MCF 10A (cell line): ENCODE data around the gene MAML1. TPM values are rescaled to one million over a fixed set of nuclear protein-coding genes. Genes with fewer than 3 reads are reported as not detected.
A peak's percentile ranks its signal among the peaks of the same experiment; 100 is the strongest.

ENCODE experiments used
- BruUV-seq: library from RNA; stranded (reverse); fragments of 400-500 nt; replicated peaks from 2 replicates; lab custom pipeline; 2021; lab: Mats Ljungman, UMichigan
- CTCF ChIA-PET: fragments of 300-600 bp; sonication (Branson Sonifier 250); formaldehyde crosslinking; extraction: SDS; loops from one replicate; lab custom pipeline; 2021; ENCODE audit warnings: antibody characterized with exemption, inconsistent platforms; lab: Yijun Ruan, JAX
- POLR2A ChIA-PET: fragments of 300-600, 350-650 bp; sonication (Branson Sonifier 250); formaldehyde crosslinking; extraction: SDS; loops from one replicate; lab custom pipeline; 2020; ENCODE audit warnings: antibody characterized with exemption, inconsistent platforms; lab: Yijun Ruan, JAX
- DNase-seq: peaks from one replicate; pipeline ENCODE4 v3.0.0-alpha.2; 2018; ENCODE audit not compliant: unreplicated experiment
- H3K27ac Mint-ChIP-seq: one replicate; pipeline ENCODE4 v1.8.0; 2022; ENCODE audit warnings: mild to moderate bottlenecking, low read depth, mixed read lengths; ENCODE audit not compliant: unreplicated experiment
- H3K27me3 Mint-ChIP-seq: one replicate; pipeline ENCODE4 v1.8.0; 2022; ENCODE audit warnings: mixed read lengths; ENCODE audit not compliant: insufficient read depth, unreplicated experiment
- H3K36me3 Mint-ChIP-seq: one replicate; pipeline ENCODE4 v1.8.0; 2022; ENCODE audit warnings: mild to moderate bottlenecking, moderate library complexity, mixed read lengths; ENCODE audit not compliant: insufficient read depth, unreplicated experiment
- H3K4me1 Mint-ChIP-seq: one replicate; pipeline ENCODE4 v1.8.0; 2022; ENCODE audit warnings: mixed read lengths; ENCODE audit not compliant: insufficient read depth, unreplicated experiment
- H3K4me3 Mint-ChIP-seq: one replicate; pipeline ENCODE4 v1.8.0; 2022; ENCODE audit warnings: mild to moderate bottlenecking, moderate library complexity, mixed read lengths; ENCODE audit not compliant: unreplicated experiment
- H3K9me3 Mint-ChIP-seq: one replicate; pipeline ENCODE4 v1.8.0; 2022; ENCODE audit warnings: mixed read lengths; ENCODE audit not compliant: unreplicated experiment
- CTCF ChIP-seq: fragments of 200-600 bp; IDR thresholded peaks from one replicate; pipeline ENCODE4 v1.8.0; 2022; ENCODE audit warnings: antibody characterized with exemption, mild to moderate bottlenecking; ENCODE audit not compliant: unreplicated experiment
- intact Hi-C: fragments of 100-400 bp; cut with micrococcal nuclease; formaldehyde crosslinking; loops from 2 replicates; pipeline ENCODE4 v1.14.1; 2022
- total RNA-seq: library from RNA; stranded (reverse); gene quantifications from 2 replicates; pipeline ENCODE4 v1.2.3, GENCODE V29; 2022

MAML1 gene
- total RNA-seq, 1 experiment from 2014 or later: 38.4 TPM

DNA sequence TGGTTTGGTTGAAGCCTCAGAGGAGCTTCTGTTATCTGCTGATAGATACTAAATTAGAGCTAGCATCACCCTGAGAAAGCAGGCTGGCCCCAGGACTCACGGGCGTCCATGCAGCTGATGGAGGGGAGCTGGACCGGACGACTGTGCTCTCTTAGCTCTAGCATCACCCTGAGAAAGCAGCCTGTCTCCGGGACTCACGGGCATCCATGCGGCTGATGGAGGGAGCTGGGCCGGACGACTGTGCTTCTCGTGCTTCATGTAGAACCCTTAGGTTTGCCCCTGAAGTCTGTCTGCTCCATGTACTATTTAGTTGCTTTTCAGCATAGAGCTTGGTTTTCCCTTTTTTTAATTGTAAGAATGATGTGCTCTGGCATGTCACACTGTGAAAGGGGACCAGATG lies 44.8 kb downstream of the MAML1 start:
- ChIA-PET CTCF (interaction anchor here (0.6 to 3.1 kb wide), 5 partner anchors 14 to 123 kb away, joined by 3 to 19 read pairs (median 5); no protein-coding TSS in a partner anchor), POLR2A (interaction anchor here (1.2 to 2.0 kb wide), 5 partner anchors 9 to 45 kb away, joined by 3 to 7 read pairs (median 5); no protein-coding TSS in a partner anchor)
- Mint-ChIP-seq H3K4me1 (no peaks in the 10 kb centered on the region), H3K9me3 (no peaks in the 10 kb centered on the region), H3K27me3 (no peaks in the 10 kb centered on the region), H3K27ac (peak overlapping the region; percentile 79), H3K4me3 (no peak overlapping the region), H3K36me3 (peaks cover 74% of the 10 kb centered on the region)
- BruUV-seq: no TSS peak
- intact Hi-C loops: no loop called here
- no peak for TF ChIP-seq CTCF
- no peak for DNase-seq

DNA sequence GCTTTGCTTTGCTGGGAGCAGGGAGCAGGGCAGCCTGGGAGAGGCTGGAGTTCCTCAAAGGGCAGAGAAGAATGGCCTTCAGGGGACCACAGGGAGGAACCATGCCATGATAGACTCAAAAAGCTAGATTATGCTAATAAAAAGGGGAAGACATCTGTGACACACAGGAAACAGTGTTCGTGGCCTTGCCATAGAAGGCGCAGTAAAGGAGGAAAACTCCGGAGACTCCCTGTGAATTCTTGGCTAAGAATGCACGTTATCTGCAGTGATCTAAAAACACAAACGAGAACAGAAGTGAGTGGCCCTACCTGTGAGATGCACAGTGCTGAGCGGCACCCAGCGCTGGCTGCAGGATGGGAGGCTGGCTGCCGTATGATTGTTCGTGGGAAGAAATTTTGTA lies 45.3 kb downstream of the MAML1 start:
- H3K36me3 Mint-ChIP-seq: peaks cover 70% of the 10 kb centered on the region

GRCh38 chr5:179778591-179778990 lies 46.0 kb downstream of the MAML1 start:
- BruUV-seq: no TSS peak
- Mint-ChIP-seq H3K27me3 (no peaks in the 10 kb centered on the region), H3K9me3 (no peaks in the 10 kb centered on the region), H3K4me3 (no peak overlapping the region), H3K27ac (no peak overlapping the region), H3K4me1 (no peaks in the 10 kb centered on the region), H3K36me3 (peaks cover 63% of the 10 kb centered on the region)
- ChIA-PET POLR2A (interaction anchor here (1.0 to 2.0 kb wide), 3 partner anchors 11 to 16 kb away, joined by 3 to 5 read pairs (median 3); no protein-coding TSS in a partner anchor), CTCF (interaction anchor here (1.0 to 3.1 kb wide), 2 partner anchors 9 to 15 kb away, joined by 3 to 19 read pairs; no protein-coding TSS in a partner anchor)
- intact Hi-C loops: no loop called here
- no peak for DNase-seq
- TF ChIP-seq CTCF: no peak

More for the DNA sequence above, 45.3 kb downstream of the MAML1 start:
- TF ChIP-seq CTCF: no peak
- Mint-ChIP-seq H3K27ac (peak overlapping the region; percentile 79), H3K4me3 (no peak overlapping the region), H3K27me3 (no peaks in the 10 kb centered on the region), H3K4me1 (no peaks in the 10 kb centered on the region), H3K9me3 (no peaks in the 10 kb centered on the region)
- ChIA-PET CTCF (interaction anchor here (0.6 to 3.1 kb wide), 6 partner anchors 8 to 20 kb away, joined by 3 to 19 read pairs (median 5); no protein-coding TSS in a partner anchor), POLR2A (interaction anchor here (1.0 to 2.0 kb wide), 4 partner anchors 11 to 46 kb away, joined by 3 to 5 read pairs (median 3); no protein-coding TSS in a partner anchor)
- no TSS peak for BruUV-seq
- no peak for DNase-seq
- intact Hi-C loops: no loop called here

- Mint-ChIP-seq H3K4me1 (no peaks in the 10 kb centered on the region), H3K4me3 (no peak overlapping the region), H3K36me3 (peaks cover 55% of the 10 kb centered on the region), H3K27me3 (no peaks in the 10 kb centered on the region), H3K9me3 (no peaks in the 10 kb centered on the region), H3K27ac (no peak overlapping the region)
- DNase-seq: no peak
- BruUV-seq: no TSS peak
- ChIA-PET CTCF (interaction anchor here (0.9 to 3.9 kb wide), 4 partner anchors 9 to 16 kb away, joined by 3 to 19 read pairs (median 9); no protein-coding TSS in a partner anchor), POLR2A (interaction anchor here (0.5 to 1.3 kb wide), 4 partner anchors 16 to 1427 kb away, joined by 3 to 6 read pairs (median 3); no protein-coding TSS in a partner anchor)
- no peak for TF ChIP-seq CTCF
- intact Hi-C loops: no loop called here
These were observed 47.2 kb downstream of the MAML1 start for GRCh38 chr5:179779826-179780225.
